Keratinocyte (primary cell): ENCODE data around the gene MIER1. TPM values are rescaled to one million over a fixed set of nuclear protein-coding genes. Genes with fewer than 3 reads are reported as not detected.

Experiments
- DNase-seq: peaks from one replicate; pipeline ENCODE4 v3.0.0-alpha.2; 2011; ENCODE audit warnings: low read depth, missing footprints, low spot score
- FAIRE-seq: peaks from 2 replicates; lab custom pipeline; 2011; peaks lifted over from hg19 to GRCh38; lab: Jason Lieb, UNC
- H2AFZ ChIP-seq: 2 replicates; pipeline ENCODE4 v1.6.0; 2012; ENCODE audit warnings: low read length, control low read depth, inconsistent platforms; ENCODE audit not compliant: control insufficient read depth
- H3K27ac ChIP-seq: 2 replicates; pipeline ENCODE4 v1.5.1; 2011; ENCODE audit warnings: low read length; ENCODE audit not compliant: control insufficient read depth, insufficient read depth
- H3K27me3 ChIP-seq: 3 replicates; pipeline ENCODE4 v1.6.0; 2011; ENCODE audit warnings: low read length; ENCODE audit not compliant: control insufficient read depth, insufficient read depth; ENCODE audit errors: extremely low read depth
- H3K36me3 ChIP-seq, 2 experiments: 2 replicates in 1 of 2; 3 replicates in 1 of 2; pipeline ENCODE4 v1.5.1; 2011; ENCODE audit warnings: low read length in 2 of 2, mild to moderate bottlenecking in 1 of 2; ENCODE audit not compliant: control insufficient read depth in 2 of 2, insufficient read depth in 2 of 2; ENCODE audit errors: extremely low read depth in 1 of 2
- H3K4me1 ChIP-seq: 3 replicates; pipeline ENCODE4 v1.5.1; 2011; ENCODE audit warnings: low read length; ENCODE audit not compliant: control insufficient read depth, insufficient read depth; ENCODE audit errors: extremely low read depth
- H3K4me2 ChIP-seq: 3 replicates; pipeline ENCODE4 v1.6.0; 2011; ENCODE audit warnings: low read depth, low read length; ENCODE audit not compliant: control insufficient read depth, insufficient read depth; ENCODE audit errors: extremely low read depth
- H3K4me3 ChIP-seq, 3 experiments: fragments of 200-600 bp in 1 of 3; sonication (generic) in 1 of 3; 2 replicates in 2 of 3; 3 replicates in 1 of 3; pipeline ENCODE4 v1.5.1; 2011 to 2016; ENCODE audit warnings: low read length in 3 of 3, mild to moderate bottlenecking in 3 of 3, control low read depth in 2 of 3, inconsistent platforms in 1 of 3, low read depth in 1 of 3, mixed read lengths in 1 of 3, mixed run types in 1 of 3, moderate library complexity in 1 of 3; ENCODE audit not compliant: control insufficient read depth in 2 of 3, insufficient read depth in 2 of 3; ENCODE audit errors: extremely low read depth in 1 of 3
- H3K79me2 ChIP-seq: 2 replicates; pipeline ENCODE4 v1.6.0; 2012; ENCODE audit warnings: low read length; ENCODE audit not compliant: control insufficient read depth, insufficient read depth
- H3K9ac ChIP-seq: 3 replicates; pipeline ENCODE4 v1.6.0; 2011; ENCODE audit warnings: low read length; ENCODE audit not compliant: control insufficient read depth, insufficient read depth; ENCODE audit errors: extremely low read depth
- H3K9me1 ChIP-seq: 3 replicates; pipeline ENCODE4 v1.6.0; 2011; ENCODE audit warnings: low read length; ENCODE audit not compliant: control insufficient read depth, insufficient read depth; ENCODE audit errors: extremely low read depth
- H3K9me3 ChIP-seq: 2 replicates; pipeline ENCODE4 v1.5.1; 2012; ENCODE audit warnings: low read depth, low read length; ENCODE audit not compliant: control insufficient read depth
- H4K20me1 ChIP-seq: 3 replicates; pipeline ENCODE4 v1.6.0; 2011; ENCODE audit warnings: low read length; ENCODE audit not compliant: control insufficient read depth, insufficient read depth; ENCODE audit errors: extremely low read depth
- EZH2 ChIP-seq: IDR thresholded peaks from one replicate; pipeline ENCODE4 v1.6.1; 2012; ENCODE audit warnings: inconsistent platforms, mild to moderate bottlenecking, low read length, moderate library complexity
- dilution Hi-C: fragments of 300-500 bp; cut with MboI; formaldehyde crosslinking; loops from one replicate; pipeline ENCODE4 v1.7.0; 2020; ENCODE audit warnings: low sequenced_read_pairs; ENCODE audit not compliant: extremely low pct_ligation_motif_present
- polyA plus RNA-seq, 5 experiments: library from polyadenylated mRNA; depleted of rRNA in 3 of 5; stranded (reverse) in 3 of 5; stranded (forward) in 1 of 5; unstranded in 1 of 5; fragments of >200 nt; gene quantifications; 1 replicate in 1 of 5; 2 replicates in 3 of 5; 3 replicates in 1 of 5; pipeline versions ENCODE4 v1.2.1 to v1.2.3, GENCODE V29; 2011 to 2012; ENCODE audit warnings: missing spikeins in 2 of 5, low read depth in 1 of 5, low replicate concordance in 1 of 5
- TF ChIP-seq, protein P1 (sequence below), 3 experiments: IDR thresholded peaks in 1 of 3; conservative IDR thresholded peaks in 1 of 3; optimal IDR thresholded peaks in 1 of 3; 2 replicates in 2 of 3; 3 replicates in 1 of 3; pipeline versions ENCODE3 to v1.5.1; 2011; ENCODE audit warnings: low read length in 3 of 3, mild to moderate bottlenecking in 3 of 3, moderate library complexity in 2 of 3, control low read depth in 1 of 3, inconsistent platforms in 1 of 3; ENCODE audit not compliant: insufficient read depth in 2 of 3; ENCODE audit errors: extremely low read depth in 1 of 3

MIER1 gene
- polyA plus RNA-seq, 1 donor (not counting 4 experiments of a cell fraction or from before 2014, with no cell fraction given): 20.7 TPM

DNA sequence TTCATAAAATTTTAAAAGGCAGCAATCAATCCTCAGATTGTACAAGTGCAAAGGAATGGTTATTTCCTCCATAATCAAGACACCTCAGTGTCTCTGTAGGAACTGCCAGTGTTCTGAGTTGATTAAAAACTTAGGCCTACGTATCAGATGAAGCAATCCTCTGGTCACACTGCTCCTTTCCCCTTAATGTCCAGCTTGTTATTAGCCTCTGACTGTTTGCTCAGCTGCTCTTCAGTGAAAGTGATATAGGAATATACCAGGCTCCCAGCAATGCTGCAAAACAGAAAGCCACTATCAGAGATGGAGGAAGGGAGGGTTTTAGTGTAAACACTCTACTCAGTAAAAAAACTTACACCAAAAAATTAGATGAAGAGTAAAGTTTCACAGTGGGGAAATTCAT, 79.4 kb downstream of the MIER1 start:
- Histone ChIP-seq H3K4me3 (no peak overlapping the region), H3K27me3 (no peaks in the 10 kb centered on the region), H2AFZ (no peak overlapping the region), H3K9me3 (no peaks in the 10 kb centered on the region), H3K4me2 (no peak overlapping the region), H3K79me2 (no peaks in the 10 kb centered on the region), H3K9me1 (no peaks in the 10 kb centered on the region), H3K27ac (no peak overlapping the region), H4K20me1 (no peaks in the 10 kb centered on the region), H3K9ac (no peak overlapping the region), H3K4me1 (no peaks in the 10 kb centered on the region), H3K36me3 (peaks cover 4% of the 10 kb centered on the region in 2 experiments)
- no peak for TF ChIP-seq EZH2
- FAIRE-seq (no peak), DNase-seq (no peak)
- dilution Hi-C loops: no loop called here

DNA sequence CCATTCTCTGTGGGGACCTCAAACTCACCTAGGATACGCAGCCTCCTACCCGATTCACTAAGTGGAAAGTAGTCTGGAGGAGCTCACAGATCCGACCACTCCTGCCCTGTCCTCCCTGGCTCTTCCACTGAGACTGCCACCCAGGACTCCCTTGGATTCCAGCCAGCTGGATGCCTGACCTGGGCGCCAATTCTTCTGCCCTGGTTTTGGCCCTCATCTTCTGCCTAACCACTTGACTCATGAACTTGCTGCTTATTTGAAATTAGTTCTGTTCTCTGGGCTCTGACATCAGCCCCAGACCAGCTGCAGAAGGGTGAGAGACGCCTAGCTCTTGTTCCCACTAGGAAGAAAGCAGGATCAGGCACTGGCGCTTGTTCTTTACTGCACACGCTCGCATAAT, 80.3 kb downstream of the MIER1 start:
- no peak for FAIRE-seq
- TF ChIP-seq, protein P1, sequence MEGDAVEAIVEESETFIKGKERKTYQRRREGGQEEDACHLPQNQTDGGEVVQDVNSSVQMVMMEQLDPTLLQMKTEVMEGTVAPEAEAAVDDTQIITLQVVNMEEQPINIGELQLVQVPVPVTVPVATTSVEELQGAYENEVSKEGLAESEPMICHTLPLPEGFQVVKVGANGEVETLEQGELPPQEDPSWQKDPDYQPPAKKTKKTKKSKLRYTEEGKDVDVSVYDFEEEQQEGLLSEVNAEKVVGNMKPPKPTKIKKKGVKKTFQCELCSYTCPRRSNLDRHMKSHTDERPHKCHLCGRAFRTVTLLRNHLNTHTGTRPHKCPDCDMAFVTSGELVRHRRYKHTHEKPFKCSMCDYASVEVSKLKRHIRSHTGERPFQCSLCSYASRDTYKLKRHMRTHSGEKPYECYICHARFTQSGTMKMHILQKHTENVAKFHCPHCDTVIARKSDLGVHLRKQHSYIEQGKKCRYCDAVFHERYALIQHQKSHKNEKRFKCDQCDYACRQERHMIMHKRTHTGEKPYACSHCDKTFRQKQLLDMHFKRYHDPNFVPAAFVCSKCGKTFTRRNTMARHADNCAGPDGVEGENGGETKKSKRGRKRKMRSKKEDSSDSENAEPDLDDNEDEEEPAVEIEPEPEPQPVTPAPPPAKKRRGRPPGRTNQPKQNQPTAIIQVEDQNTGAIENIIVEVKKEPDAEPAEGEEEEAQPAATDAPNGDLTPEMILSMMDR (optimal IDR thresholded peaks at IDR 0.05 in 1 of 3, IDR thresholded peaks at IDR 0.05 in 1 of 3, conservative IDR thresholded peaks at IDR 0.05 in 1 of 3; ENCODE audit: extremely low read depth in 1 of 3, insufficient read depth in 2 of 3, low read length in 3 of 3): no peak

DNA sequence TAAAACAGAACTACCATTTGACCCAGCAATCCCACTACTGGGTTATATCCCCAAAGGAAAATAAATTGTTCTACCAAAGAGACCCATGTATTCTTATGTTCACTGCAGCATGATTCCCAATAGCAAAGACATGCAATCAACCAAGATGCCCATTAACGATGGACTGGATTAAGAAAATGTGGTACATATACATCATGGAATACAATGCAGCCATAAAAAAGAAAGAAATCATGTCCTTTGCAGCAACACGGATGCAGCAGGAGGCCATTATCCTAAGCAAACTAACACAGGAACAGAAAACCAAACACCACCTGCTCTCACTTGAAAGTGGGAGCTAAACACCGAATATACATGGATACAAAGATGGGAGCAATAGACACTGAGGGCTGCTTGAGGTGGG, 85.0 kb downstream of the MIER1 start:
- Histone ChIP-seq H3K79me2 (no peaks in the 10 kb centered on the region), H2AFZ (no peak overlapping the region), H3K9me1 (no peaks in the 10 kb centered on the region), H3K27me3 (no peaks in the 10 kb centered on the region), H3K27ac (no peak overlapping the region), H3K4me1 (no peaks in the 10 kb centered on the region), H3K9me3 (no peaks in the 10 kb centered on the region), H3K4me2 (no peak overlapping the region), H4K20me1 (no peaks in the 10 kb centered on the region), H3K9ac (no peak overlapping the region), H3K4me3 (no peak overlapping the region), H3K36me3 (peaks cover 0 to 4% of the 10 kb centered on the region in 2 experiments)
- dilution Hi-C loops: no loop called here
- no peak for TF ChIP-seq EZH2
- TF ChIP-seq, protein P1 (optimal IDR thresholded peaks at IDR 0.05 in 1 of 3, IDR thresholded peaks at IDR 0.05 in 1 of 3, conservative IDR thresholded peaks at IDR 0.05 in 1 of 3; ENCODE audit: extremely low read depth in 1 of 3, insufficient read depth in 2 of 3, low read length in 3 of 3): no peak
- no peak for FAIRE-seq
- no peak for DNase-seq

More for the DNA sequence above, 80.3 kb downstream of the MIER1 start:
- Histone ChIP-seq H4K20me1 (no peaks in the 10 kb centered on the region), H3K9me3 (no peaks in the 10 kb centered on the region), H2AFZ (no peak overlapping the region), H3K9ac (no peak overlapping the region), H3K4me3 (no peak overlapping the region), H3K27me3 (no peaks in the 10 kb centered on the region), H3K36me3 (peaks cover 4 to 8% of the 10 kb centered on the region in 2 experiments), H3K9me1 (no peaks in the 10 kb centered on the region), H3K79me2 (no peaks in the 10 kb centered on the region), H3K27ac (no peak overlapping the region), H3K4me2 (no peak overlapping the region), H3K4me1 (no peaks in the 10 kb centered on the region)
- dilution Hi-C loops: no loop called here
- no peak for DNase-seq
